Heart left ventricle (tissue), 13 donors: ENCODE measurements around the gene SCP2.

ENCODE experiments used
- CTCF ChIP-seq, 12 donors: fragments of 200-600 bp; sonication (generic) in 4 of 12; IDR thresholded peaks; one replicate each; pipeline versions ENCODE4 v1.5.0 to v1.8.0; 2018 to 2022; ENCODE audit warnings: antibody characterized with exemption in 12 of 12, mild to moderate bottlenecking in 5 of 12
- POLR2A ChIP-seq, 2 donors: fragments of 450-650 bp; IDR thresholded peaks; one replicate each; pipeline ENCODE4 v1.6.1; 2017; ENCODE audit warnings: antibody characterized with exemption in 2 of 2, mild to moderate bottlenecking in 2 of 2, moderate library complexity in 2 of 2
- donor health status: ischemic (EF 13 %, LVEDD 7.1; RV severe dilation, severe dysfunction).
- donor health status: DM: no; HTN: yes; CAD: no.
- donor health status: DM: no; HTN: no; CAD: no.
- donor health status: ischemic (EF 25% LVEDD 6.9; RV normal size, moderate dysfunction).
- donor health status: ischemic (EF 25% LVEDD 5.7; RV mildly dilated, moderate dysfunction).
- donor health status: ischemic (EF 35%, LVEDD 5.7; RV mildly dilated, moderate dysfunction).
- donor health status: nonischemic (EF 11% LVEDD 7.7; RV severe dilation, severe dysfunction).
- donor health status: DM: yes; HTN: yes; CAD: no.
- donor health status: PGD.
- donor health status: ischemic (EF 29% LVEDD 5.4; RV normal size, mild dysfunction).
- donor health status: nonischemic (EF 23%, LVEDD 6.1; RV moderate dilation, normal function).

DNA sequence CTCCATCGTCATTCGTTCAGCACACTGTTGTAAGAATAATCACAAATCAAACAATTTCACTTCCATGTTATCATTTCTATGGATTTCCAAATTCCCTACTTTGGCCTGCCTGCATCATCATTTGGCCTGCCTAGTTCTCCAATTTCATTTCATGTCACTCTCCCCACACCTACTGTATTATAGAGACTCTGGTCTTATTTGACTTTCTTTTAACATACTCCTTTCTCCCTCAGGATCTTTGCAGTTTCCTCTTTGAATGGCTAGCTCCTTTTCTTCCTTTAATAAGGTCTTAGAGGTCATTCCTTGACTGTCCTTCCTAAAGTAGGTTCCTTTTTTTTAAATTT, 98.7 kb downstream of the SCP2 start:
- no peak for TF ChIP-seq POLR2A (IDR thresholded peaks at IDR 0.05)
- no peak for TF ChIP-seq CTCF (IDR thresholded peaks at IDR 0.05)
